HG03108 (cell line): Measurements from ENCODE around the gene FCAR.
"Not testable (repeated sequence)": the region's sequence is repeated elsewhere in the genome, so short reads cannot be mapped to it uniquely, and the experiment has no call there.

ENCODE experiments used
- ATAC-seq: cut with Tn5 transposase; IDR thresholded peaks from one replicate; pipeline ENCODE4 v1.9.1; 2021; ENCODE audit warnings: moderate library complexity; ENCODE audit not compliant: unreplicated experiment

FCAR gene

GRCh38 chr19:54893406-54893805 is 19.4 kb downstream of the FCAR start:
- no peak for ATAC-seq

GRCh38 chr19:54894106-54894505 is 20.1 kb downstream of the FCAR start:
- ATAC-seq: not testable (repeated sequence)

- ATAC-seq: no peak
Measured at GRCh38 chr19:54896036-54896435, 22.0 kb downstream of the FCAR start.

GRCh38 chr19:54898685-54899084 is 24.6 kb downstream of the FCAR start:
- not testable (repeated sequence) for ATAC-seq

- ATAC-seq: not testable (repeated sequence)
Measured at GRCh38 chr19:54899646-54900045, 25.6 kb downstream of the FCAR start.

GRCh38 chr19:54901153-54901552 is 27.1 kb downstream of the FCAR start:
- ATAC-seq: not testable (repeated sequence)

DNA sequence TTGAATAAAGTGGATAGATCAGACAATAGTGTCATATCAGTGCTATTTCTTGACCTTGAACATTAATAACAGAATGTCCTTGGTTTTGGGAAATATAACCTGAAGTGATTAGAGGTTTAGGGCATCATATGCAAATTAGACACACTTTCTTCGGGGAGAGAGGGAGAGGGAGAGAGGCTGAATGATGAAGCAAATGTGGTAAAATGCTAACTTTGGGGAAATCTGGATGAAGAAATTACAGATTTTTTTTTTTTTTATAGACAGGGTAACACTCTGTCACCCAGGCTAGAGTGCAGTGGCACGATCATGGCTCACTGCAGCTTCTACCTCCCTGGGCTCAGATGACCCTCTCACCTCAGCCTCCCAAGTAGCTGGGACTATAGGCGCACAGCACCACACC is 28.0 kb downstream of the FCAR start:
- no peak for ATAC-seq

GRCh38 chr19:54903303-54903702 is 29.3 kb downstream of the FCAR start:
- no peak for ATAC-seq

- not testable (repeated sequence) for ATAC-seq
Measured at GRCh38 chr19:54904261-54904660, 30.2 kb downstream of the FCAR start.

- ATAC-seq: no peak
Measured at GRCh38 chr19:54905421-54905802, 31.4 kb downstream of the FCAR start.

DNA sequence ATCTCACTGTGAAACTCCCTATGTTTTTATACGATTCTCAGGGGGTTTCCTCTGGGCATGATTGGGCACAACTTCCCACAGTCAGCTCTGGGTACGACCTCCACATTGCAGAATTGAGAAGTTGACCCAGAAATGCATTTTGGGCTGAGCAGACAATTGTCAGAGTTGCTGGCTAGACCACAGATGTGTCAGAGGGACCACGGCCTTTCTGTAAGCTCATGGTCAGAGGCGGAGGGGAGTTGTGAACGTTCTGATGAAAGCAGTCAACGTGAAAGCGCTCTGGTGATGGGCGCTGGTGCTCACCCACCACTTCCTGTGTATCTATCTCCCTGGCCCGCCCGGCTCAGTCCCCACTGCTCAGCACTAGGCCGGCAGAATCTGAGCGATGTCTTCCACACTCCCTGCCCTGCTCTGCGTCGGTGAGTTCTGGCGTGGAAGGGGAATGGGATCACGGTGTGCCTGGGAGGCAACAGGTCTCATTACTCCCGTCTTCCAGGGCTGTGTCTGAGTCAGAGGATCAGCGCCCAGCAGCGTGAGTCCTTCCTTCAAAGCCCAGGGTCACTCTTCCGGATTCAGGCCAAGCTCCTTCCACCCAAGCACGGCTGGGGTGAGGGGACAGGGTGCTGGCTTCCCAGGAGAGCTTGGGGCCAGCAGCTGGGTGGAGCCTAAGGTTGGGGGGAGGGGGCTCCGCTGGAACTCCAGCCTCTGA is 31.9 kb downstream of the FCAR start, which contains the start of gene NCR1:
TSS of gene NCR1 (plus strand) at position 346 of the 709 bp plus-strand sequence. CDS start at position 386, 40 bp downstream.
- no peak for ATAC-seq

GRCh38 chr19:54906819-54907218 is 32.8 kb downstream of the FCAR start:
- no peak for ATAC-seq

DNA sequence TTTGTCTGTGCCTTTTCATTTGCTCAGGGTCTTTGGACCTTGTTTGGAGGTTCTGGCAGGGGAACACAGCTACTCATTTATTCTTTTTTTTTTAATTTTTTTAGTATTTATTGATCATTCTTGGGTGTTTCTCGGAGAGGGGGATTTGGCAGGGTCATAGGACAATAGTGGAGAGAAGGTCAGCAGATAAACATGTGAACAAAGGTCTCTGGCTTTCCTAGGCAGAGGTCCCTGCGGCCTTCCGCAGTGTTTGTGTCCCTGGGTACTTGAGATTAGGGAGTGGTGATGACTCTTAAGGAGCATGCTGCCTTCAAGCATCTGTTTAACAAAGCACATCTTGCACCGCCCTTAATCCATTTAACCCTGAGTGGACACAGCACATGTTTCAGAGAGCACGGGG is 33.9 kb downstream of the FCAR start:
- not testable (repeated sequence) for ATAC-seq

- no peak for ATAC-seq
Measured at GRCh38 chr19:54916822-54917221, 42.8 kb downstream of the FCAR start.

- ATAC-seq: no peak
Measured at GRCh38 chr19:54918499-54918898, 44.5 kb downstream of the FCAR start.

DNA sequence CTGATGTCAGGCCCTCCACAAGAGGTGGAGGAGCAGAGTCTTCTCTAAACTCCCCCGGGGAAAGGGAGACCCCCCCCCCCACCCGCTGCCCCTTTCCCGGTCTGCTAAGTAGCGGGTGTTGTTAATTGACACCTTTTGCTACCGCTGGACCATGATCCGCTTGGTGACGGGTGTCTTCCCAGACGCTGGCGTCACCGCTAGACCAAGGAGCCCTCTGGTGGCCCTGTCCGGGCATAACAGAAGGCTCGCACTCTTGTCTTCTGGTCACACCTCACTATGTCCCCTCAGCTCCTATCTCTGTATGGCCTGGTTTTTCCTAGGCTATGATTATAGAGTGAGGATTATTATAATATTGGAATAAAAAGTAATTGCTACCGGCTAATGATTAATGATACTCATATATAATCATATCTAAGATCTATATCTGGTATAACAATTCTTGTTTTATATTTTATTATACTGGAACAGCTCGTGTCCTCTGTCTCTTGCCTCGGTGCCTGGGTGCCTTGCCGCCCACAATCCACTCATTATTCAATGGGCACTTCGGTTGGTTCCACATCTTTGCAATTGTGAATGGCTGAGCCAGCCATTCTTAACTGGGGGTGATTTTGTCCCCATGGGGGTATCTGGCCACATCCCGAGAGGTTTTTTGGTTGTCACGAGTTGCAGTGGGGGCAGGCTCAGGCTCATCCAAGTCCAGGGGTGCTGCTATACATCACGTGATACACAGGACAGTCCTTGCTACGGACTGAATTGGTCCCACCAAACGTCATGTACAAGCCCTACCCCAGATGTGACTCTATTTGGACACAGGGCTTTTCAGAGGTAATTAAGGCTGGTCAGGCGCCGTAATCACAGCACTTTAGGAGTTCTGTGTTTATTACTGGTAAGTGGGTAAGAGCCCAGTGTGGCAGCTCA is 45.9 kb downstream of the FCAR start:
- ATAC-seq: not testable (repeated sequence)

DNA sequence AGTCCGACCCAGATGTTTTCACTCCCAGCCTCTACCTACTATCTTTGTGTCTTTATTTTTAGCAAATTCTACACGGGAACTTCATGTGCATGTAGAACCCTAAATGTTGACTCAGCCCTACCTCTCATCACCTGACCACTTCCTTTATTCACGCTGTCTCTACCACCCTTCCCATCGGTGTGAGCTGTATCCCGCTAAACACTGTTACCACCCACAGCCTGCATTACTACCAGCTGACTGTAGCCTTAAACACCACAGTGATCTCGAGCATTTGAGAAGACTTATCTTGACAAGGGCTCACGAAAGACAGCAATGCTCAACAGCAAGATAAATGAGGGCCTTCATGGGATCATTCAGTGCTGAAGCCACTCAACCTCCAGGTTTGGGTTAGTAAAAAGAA is 47.0 kb downstream of the FCAR start:
- no peak for ATAC-seq

DNA sequence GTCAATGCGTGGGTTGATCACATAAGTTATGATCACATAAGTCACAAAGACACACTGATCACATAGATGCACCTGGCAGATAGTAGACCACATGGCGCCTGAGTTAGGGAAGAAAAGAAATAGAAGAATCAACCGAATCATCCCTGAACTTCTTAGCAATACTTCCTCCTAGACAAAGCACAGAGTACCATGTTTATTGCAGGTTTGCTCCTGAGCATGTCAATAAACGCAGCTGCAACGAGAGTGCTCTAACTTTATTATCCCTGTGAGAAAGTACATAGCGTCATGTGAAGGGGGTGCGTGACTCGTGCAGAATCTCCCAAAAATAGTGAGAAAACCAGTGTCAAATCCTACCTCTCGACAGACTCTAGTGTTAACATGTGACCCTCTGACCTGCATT is 49.2 kb downstream of the FCAR start:
- ATAC-seq: no peak

- no peak for ATAC-seq
Measured at GRCh38 chr19:54928299-54928698, 54.3 kb downstream of the FCAR start.

GRCh38 chr19:54937926-54938325 is 63.9 kb downstream of the FCAR start:
- peak; percentile 59 for ATAC-seq

DNA sequence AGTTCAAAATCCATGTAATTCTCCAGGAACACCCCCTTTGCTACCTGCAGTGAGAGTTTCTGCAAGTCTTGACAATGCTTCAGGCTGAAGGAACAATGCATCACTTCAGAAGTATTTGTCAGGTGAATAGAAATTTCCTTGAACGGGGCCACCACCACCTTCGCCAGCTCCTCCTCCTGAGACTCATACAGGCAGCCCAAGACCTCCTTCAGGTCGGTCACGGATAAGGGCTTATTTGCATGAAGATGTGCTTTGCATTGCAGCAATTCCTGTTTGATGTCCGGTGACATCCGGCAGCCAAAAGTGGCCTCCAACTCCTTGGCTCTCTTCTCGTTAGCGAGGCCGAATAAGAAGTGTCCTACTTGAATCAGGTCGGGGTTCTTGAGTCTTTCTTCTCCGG is 64.9 kb downstream of the FCAR start:
- no peak for ATAC-seq

GRCh38 chr19:54939538-54939937 is 65.5 kb downstream of the FCAR start:
- not testable (repeated sequence) for ATAC-seq
